PFSK-1 (cell line): ENCODE data around the gene AADACL4.

Source experiments
- FOXP2 ChIP-seq: optimal IDR thresholded peaks from 2 replicates; pipeline ENCODE3; 2011; ENCODE audit warnings: borderline replicate concordance, control low read depth, inconsistent platforms; ENCODE audit not compliant: insufficient read depth; ENCODE audit errors: extremely low read length, extremely low read depth
- POLR2AphosphoS5 ChIP-seq: IDR thresholded peaks from 2 replicates; pipeline ENCODE4 v1.6.1; 2012; ENCODE audit warnings: low read depth, mild to moderate bottlenecking, control low read depth, low read length, moderate library complexity
- SIN3A ChIP-seq: IDR thresholded peaks from 2 replicates; pipeline ENCODE4 v1.6.1; 2012; ENCODE audit warnings: mild to moderate bottlenecking, low read length, moderate library complexity, borderline replicate concordance; ENCODE audit not compliant: insufficient read depth
- TAF1 ChIP-seq: IDR thresholded peaks from 2 replicates; pipeline ENCODE4 v1.6.1; 2012; ENCODE audit warnings: low read length, control low read depth, borderline replicate concordance; ENCODE audit not compliant: insufficient read depth
- TF ChIP-seq, protein P1 (sequence below), 2 experiments: IDR thresholded peaks; 2 replicates each; pipeline versions ENCODE4 v1.6.1 to v1.8.0; 2011 to 2012; ENCODE audit warnings: low read depth in 2 of 2, low read length in 2 of 2, control low read depth in 1 of 2, inconsistent platforms in 1 of 2, mild to moderate bottlenecking in 1 of 2, moderate library complexity in 1 of 2; ENCODE audit not compliant: insufficient read depth in 1 of 2

Gene AADACL4

DNA sequence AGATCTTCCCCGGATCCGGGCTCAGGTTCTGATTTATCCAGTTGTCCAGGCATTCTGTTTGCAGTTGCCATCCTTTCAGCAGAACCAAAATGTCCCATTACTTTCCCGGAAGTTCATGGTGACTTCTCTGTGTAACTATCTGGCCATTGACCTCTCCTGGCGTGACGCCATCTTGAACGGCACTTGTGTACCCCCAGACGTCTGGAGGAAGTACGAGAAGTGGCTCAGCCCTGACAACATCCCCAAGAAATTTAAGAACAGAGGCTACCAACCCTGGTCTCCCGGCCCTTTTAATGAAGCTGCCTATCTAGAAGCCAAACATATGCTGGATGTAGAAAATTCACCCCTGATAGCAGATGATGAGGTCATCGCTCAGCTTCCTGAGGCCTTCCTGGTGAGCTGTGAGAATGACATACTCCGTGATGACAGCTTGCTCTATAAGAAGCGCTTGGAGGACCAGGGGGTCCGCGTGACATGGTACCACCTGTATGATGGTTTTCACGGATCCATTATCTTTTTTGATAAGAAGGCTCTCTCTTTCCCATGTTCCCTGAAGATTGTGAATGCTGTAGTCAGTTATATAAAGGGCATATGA is 22.4 kb downstream of the AADACL4 start:
- no peak for TF ChIP-seq SIN3A
- TF ChIP-seq FOXP2, result no peak
- TF ChIP-seq TAF1, result no peak
- no peak for TF ChIP-seq POLR2AphosphoS5
- TF ChIP-seq, protein P1, sequence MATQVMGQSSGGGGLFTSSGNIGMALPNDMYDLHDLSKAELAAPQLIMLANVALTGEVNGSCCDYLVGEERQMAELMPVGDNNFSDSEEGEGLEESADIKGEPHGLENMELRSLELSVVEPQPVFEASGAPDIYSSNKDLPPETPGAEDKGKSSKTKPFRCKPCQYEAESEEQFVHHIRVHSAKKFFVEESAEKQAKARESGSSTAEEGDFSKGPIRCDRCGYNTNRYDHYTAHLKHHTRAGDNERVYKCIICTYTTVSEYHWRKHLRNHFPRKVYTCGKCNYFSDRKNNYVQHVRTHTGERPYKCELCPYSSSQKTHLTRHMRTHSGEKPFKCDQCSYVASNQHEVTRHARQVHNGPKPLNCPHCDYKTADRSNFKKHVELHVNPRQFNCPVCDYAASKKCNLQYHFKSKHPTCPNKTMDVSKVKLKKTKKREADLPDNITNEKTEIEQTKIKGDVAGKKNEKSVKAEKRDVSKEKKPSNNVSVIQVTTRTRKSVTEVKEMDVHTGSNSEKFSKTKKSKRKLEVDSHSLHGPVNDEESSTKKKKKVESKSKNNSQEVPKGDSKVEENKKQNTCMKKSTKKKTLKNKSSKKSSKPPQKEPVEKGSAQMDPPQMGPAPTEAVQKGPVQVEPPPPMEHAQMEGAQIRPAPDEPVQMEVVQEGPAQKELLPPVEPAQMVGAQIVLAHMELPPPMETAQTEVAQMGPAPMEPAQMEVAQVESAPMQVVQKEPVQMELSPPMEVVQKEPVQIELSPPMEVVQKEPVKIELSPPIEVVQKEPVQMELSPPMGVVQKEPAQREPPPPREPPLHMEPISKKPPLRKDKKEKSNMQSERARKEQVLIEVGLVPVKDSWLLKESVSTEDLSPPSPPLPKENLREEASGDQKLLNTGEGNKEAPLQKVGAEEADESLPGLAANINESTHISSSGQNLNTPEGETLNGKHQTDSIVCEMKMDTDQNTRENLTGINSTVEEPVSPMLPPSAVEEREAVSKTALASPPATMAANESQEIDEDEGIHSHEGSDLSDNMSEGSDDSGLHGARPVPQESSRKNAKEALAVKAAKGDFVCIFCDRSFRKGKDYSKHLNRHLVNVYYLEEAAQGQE (IDR thresholded peaks at IDR 0.05; ENCODE audit: insufficient read depth in 1 of 2, low read depth in 2 of 2, low read length in 2 of 2), result no peak

DNA sequence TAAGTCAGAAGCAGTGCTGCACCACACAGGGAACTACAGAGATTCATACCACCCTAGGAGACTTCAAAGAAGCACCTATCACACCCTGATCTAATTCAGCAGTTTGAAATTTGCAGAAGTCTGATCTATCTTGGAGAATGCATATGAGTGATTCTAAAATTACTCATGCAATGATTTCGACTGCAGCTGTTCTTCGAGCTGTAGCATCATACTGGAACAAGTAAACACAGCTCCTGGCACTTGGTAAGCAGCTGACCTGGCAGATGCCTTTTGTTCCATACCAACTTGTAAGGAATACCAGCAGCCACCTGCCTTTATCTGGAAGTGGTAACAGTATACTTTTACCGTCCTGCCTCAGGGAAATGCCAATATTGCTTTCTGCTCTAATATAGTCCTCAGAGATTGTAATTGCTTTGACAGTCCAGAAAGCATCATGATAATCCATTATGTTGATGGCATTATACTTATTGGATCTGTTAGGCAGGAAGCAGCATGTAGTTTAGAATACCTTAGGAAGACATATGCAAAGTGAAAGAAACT is 25.7 kb downstream of the AADACL4 start:
- TF ChIP-seq FOXP2 (no peak), POLR2AphosphoS5 (no peak), SIN3A (no peak), TAF1 (no peak)
- TF ChIP-seq, protein P1 (IDR thresholded peaks at IDR 0.05; ENCODE audit: insufficient read depth in 1 of 2, low read depth in 2 of 2, low read length in 2 of 2), result no peak

DNA sequence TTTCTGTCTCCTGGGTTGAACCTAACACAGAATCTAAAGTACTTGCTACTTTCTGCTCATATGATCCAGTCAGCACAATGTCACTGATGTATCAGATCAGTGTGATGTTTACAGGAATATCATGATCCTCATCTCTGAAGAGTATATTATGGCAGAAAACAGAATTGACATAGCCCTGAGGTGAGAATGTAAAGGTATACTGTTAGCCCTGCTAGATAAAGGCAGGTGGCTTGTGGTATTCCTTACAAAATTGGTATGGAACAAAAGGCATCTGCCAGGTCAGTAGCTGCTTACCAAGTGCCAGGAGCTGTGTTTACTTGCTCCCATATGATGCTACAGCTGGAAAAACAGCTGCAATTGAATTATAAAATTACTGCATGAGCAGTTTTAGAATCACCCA is 30.5 kb downstream of the AADACL4 start:
- TF ChIP-seq TAF1, result no peak
- TF ChIP-seq, protein P1 (IDR thresholded peaks at IDR 0.05; ENCODE audit: insufficient read depth in 1 of 2, low read depth in 2 of 2, low read length in 2 of 2), result no peak
- TF ChIP-seq POLR2AphosphoS5, result no peak
- TF ChIP-seq SIN3A, result no peak
- no peak for TF ChIP-seq FOXP2

DNA sequence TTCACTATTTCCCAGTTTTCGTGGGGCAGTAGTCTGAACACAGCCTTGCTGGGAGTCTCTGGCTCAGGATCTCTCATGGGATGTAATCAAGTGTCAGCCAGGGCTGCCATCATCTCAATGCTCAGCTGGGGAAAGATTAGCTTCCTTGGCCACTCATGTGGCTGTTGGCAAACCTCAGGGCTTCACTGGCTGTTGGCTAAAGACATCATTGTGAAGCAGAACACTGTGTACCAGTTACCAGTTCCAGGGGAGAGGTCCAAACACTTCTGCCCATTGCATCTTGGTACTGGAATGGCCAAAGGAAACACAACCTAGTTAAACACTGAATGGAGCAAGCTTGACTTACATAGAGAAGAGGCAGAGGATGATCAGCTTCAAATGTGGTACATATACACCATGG is 33.7 kb downstream of the AADACL4 start:
- TF ChIP-seq SIN3A, result no peak
- no peak for TF ChIP-seq FOXP2
- TF ChIP-seq, protein P1 (IDR thresholded peaks at IDR 0.05; ENCODE audit: insufficient read depth in 1 of 2, low read depth in 2 of 2, low read length in 2 of 2), result no peak
